HUES48 (cell line): ENCODE data around the gene BST2.
"Not testable (repeated sequence)": the region's sequence is repeated elsewhere in the genome, so short reads cannot be mapped to it uniquely, and the experiment has no call there.

Experiments
- H3K27ac ChIP-seq: one replicate; pipeline ENCODE4 v1.7.0; 2013; ENCODE audit warnings: low read depth, low read length, inconsistent platforms
- H3K27me3 ChIP-seq: 2 replicates; pipeline ENCODE4 v1.6.1; 2013; ENCODE audit warnings: mild to moderate bottlenecking, low read length; ENCODE audit not compliant: control insufficient read depth, insufficient read depth
- H3K36me3 ChIP-seq: 2 replicates; pipeline ENCODE4 v1.6.1; 2013; ENCODE audit warnings: low read length; ENCODE audit not compliant: control insufficient read depth, insufficient read depth
- H3K4me1 ChIP-seq: 2 replicates; pipeline ENCODE4 v1.6.1; 2013; ENCODE audit warnings: mild to moderate bottlenecking, low read length; ENCODE audit not compliant: control insufficient read depth, insufficient read depth
- H3K4me3 ChIP-seq: 2 replicates; pipeline ENCODE4 v1.5.1; 2013; ENCODE audit warnings: mild to moderate bottlenecking, low read depth, low read length
- H3K9ac ChIP-seq: 2 replicates; pipeline ENCODE4 v1.6.1; 2013; ENCODE audit warnings: mild to moderate bottlenecking, low read depth, low read length, moderate library complexity
- H3K9me3 ChIP-seq: 2 replicates; pipeline ENCODE4 v1.6.1; 2013; ENCODE audit warnings: low read length; ENCODE audit not compliant: control insufficient read depth, insufficient read depth

Gene BST2

DNA sequence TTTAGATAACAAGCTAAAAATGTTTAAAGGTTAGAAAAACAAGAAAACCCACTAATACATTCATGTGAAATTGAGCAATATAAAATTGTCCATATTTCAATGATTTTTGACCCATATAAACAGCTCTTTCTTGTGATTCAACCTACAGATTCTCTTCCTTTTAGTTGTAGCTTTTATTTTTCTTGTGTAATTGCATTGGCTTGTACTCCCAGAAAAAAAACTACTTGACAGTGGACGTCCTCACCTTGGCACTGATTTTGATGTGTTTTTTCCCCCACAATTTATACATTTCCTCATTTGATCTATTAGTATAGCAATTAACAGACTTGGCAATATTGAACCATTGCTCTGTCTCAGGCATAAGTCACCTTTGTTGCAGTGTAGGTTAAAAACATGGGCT lies 16.1 kb downstream of the BST2 start:
- Histone ChIP-seq H3K4me1 (0 out of 2 replicates have a peak, but pooled peaks cover 2% of the 10 kb centered on the region), H3K36me3 (no peaks in the 10 kb centered on the region), H3K27ac (no peak overlapping the region), H3K9me3 (no peaks in the 10 kb centered on the region), H3K27me3 (peaks cover 5% of the 10 kb centered on the region; the same call in 1 of the 2 replicates), H3K9ac (no peak overlapping the region), H3K4me3 (no peak overlapping the region)

DNA sequence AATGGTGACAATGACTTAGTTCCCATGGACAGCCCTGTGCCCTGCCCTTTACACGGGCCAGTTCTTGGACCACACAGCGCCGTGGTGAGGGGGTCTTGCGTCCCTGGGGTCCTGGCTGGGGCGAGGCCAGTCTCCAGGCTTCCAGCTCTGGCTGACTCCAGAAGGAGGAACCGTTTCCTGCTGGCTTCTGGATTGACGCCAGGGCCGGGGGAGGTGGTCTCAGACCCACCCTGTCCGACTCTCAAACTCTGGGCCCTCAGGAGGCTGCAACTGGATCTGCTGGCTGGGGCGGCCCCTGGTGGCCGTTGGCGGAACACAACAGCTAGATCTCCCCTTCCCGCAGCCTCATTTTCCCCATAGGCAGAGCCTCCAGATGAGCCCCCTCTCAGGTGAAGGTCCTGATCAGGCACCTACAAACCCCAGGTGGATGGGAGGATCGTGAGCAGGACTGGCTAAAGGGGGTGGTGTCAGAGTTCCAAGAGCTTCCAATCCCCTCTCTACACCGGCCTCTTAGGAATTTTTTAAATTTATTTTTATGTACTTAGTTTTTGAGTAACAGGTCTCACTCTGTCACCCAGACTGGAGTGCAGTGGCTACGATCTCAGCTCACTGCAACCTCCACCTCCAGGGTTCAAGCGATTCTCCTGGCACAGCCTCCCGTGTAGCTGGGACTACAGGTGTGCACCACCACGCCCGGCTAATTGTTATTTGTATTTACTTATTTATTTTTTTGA lies 19.4 kb downstream of the BST2 start:
- Histone ChIP-seq H3K4me3 (no peak overlapping the region), H3K27ac (no peak overlapping the region), H3K36me3 (no peaks in the 10 kb centered on the region), H3K27me3 (peaks cover 5% of the 10 kb centered on the region; the same call in 1 of the 2 replicates), H3K9me3 (no peaks in the 10 kb centered on the region), H3K9ac (no peak overlapping the region), H3K4me1 (peaks cover 5% of the 10 kb centered on the region; the same call in 1 of the 2 replicates)

DNA sequence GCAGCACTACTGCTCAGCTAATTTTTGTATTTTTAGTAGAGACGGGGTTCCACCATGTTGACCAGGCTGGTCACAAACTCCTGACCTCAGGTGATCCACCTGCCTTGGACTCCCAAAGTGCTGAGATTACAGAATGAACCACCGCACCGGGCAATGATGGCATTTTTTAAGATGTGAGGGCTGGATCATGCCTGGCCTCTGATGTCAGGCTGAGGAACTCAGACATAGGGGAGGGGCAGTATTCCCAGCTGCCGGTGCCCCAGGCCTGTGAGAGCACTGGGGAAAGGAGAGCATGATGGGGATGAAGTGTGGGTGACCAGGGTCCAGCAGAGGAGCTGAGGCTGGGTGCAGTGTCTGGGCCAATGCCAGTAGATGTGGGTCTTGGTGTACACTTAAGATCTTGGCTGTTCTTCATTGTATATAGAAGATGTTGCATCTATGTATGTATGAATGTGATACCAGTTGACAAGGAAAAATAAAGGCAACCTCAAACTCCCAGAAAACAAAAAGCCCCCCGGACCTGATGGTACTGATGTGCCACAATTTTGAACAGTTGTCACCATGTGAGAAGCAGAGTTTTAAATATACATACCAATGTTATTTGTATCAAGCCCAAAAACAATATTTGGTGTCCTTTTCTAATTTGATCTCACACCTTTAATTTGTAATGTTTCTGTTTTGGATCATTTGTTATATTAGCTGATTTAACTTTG lies 24.8 kb downstream of the BST2 start:
- no peak overlapping the region for H3K9ac ChIP-seq
- no peaks in the 10 kb centered on the region for H3K36me3 ChIP-seq
- peaks cover 10% of the 10 kb centered on the region; the same call in 1 of the 2 replicates for H3K4me1 ChIP-seq
- no peak overlapping the region for H3K4me3 ChIP-seq
- no peaks in the 10 kb centered on the region for H3K9me3 ChIP-seq
- no peak overlapping the region for H3K27ac ChIP-seq
- no peaks in the 10 kb centered on the region for H3K27me3 ChIP-seq

DNA sequence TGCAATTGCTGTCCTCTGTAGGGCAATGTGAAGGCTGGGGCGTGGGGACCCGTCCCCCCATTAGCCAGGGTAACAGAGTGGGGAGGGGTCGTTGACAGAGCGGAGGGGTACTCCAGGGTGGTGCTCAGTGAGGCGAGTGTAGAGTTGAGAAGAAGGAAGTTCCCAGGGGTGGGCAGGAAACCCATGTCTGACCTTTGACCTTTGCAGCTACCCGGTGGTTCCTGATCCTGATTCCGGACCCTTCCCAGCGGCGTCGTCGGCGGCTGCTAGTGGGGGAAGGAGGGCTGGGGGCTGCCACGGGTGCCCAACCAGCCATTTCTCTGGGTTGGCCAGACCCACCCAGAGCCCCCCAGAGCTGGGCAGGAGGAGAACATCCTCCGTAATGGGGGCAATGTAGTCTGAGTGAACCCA lies 26.2 kb downstream of the BST2 start:
- Histone ChIP-seq H3K9me3 (no peaks in the 10 kb centered on the region), H3K27ac (peak overlapping the region; percentile 31), H3K4me1 (peaks cover 10% of the 10 kb centered on the region; the same call in 1 of the 2 replicates), H3K27me3 (no peaks in the 10 kb centered on the region), H3K9ac (no peak overlapping the region), H3K4me3 (no peak overlapping the region), H3K36me3 (no peaks in the 10 kb centered on the region)

DNA sequence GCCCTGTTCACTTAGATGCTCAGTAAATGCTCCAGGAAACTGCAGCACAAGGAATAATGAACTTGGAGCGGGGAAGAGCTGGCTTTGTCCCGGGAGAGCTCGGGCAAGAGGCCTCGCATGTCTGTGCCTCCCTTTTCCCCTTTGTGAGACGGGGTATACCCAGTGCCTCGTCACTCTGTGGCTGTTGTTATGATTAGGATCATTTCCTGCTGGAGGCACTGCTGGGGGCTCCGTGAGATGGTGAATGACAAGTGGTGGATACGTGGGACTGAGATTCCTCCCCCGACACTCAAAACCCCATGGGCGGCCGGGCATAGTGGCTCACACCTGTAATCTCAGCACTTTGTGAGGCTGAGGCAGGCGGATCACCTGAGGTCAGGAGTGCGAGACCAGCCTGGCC lies 27.2 kb downstream of the BST2 start:
- Histone ChIP-seq H3K4me1 (peaks cover 10% of the 10 kb centered on the region; the same call in 1 of the 2 replicates), H3K9ac (no peak overlapping the region), H3K36me3 (no peaks in the 10 kb centered on the region), H3K9me3 (no peaks in the 10 kb centered on the region), H3K4me3 (no peak overlapping the region), H3K27me3 (no peaks in the 10 kb centered on the region), H3K27ac (no peak overlapping the region)

DNA sequence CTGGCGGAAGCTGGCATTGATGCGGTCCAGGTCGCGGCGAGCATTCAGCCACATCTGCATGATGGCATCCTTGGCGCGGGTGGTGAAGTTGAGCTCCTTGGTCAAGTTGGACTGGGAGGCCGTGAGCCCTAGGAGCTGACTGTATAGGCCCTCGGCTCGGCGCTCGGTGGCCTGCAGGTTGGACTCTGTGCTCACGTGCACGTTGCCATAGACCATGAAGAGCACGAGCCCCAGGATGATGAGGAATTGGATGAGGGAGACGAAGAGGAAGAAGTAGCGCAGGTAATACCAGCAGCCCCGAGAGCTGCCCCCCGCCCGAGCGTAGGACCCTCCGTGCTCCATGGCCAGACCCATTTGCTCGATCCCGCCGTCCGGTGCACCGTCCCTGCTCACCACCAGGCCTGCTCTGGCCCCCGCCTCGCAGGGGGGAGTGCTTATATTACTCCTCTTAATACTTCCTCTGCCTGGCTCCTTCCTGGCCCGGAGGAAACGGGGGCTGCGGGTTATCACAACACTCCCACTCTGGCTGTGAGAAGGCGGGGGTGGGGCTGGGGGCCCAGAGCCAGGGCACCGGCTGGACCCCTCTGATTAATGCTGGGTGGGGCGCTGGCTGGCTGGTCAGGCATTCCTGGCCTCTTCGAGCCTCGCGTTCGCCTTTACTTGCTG lies 28.4 kb downstream of the BST2 start, which contains the start of gene PLVAP:
TSS of gene PLVAP (minus strand) at position 408 of the 666 bp plus-strand sequence. CDS start at position 354, 54 bp downstream.
- Histone ChIP-seq H3K9me3 (no peaks in the 10 kb centered on the region), H3K27ac (no peak within 1 kb of the TSS), H3K27me3 (no peaks in the 10 kb centered on the region), H3K9ac (no peak within 1 kb of the TSS), H3K36me3 (no peaks in the 10 kb centered on the region), H3K4me1 (peaks cover 5% of the 10 kb centered on the region; the same call in 1 of the 2 replicates), H3K4me3 (no peak within 1 kb of the TSS)

DNA sequence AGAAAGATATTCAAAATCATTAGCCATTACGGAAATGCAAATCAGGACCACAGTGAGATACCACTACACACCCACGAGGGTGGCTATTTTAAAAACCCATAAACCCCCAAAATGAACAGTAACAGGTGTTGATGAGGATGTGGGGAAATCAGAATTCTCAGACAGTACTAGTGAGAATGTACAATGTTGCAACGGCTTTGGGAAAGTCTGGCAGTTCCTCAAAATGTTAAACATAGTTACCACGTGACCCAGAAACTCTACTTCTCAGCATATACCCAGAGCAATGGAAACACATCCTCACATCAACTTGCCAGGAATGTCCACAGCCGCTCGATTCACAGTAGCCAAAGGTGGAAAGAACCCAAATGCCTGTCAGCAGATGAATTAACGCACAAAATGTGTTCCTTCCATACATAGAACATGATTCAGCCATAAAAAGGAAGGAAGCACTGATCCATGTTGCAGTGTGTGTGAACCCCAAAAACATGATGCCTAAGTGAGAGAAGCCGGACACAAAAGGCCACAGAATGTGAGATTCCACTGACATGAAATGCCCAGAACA lies 35.3 kb downstream of the BST2 start:
- no peaks in the 10 kb centered on the region for H3K9me3 ChIP-seq
- H3K4me3 ChIP-seq = no peak overlapping the region
- no peaks in the 10 kb centered on the region for H3K4me1 ChIP-seq
- H3K27ac ChIP-seq = no peak overlapping the region
- H3K36me3 ChIP-seq = no peaks in the 10 kb centered on the region
- no peaks in the 10 kb centered on the region for H3K27me3 ChIP-seq
- no peak overlapping the region for H3K9ac ChIP-seq

DNA sequence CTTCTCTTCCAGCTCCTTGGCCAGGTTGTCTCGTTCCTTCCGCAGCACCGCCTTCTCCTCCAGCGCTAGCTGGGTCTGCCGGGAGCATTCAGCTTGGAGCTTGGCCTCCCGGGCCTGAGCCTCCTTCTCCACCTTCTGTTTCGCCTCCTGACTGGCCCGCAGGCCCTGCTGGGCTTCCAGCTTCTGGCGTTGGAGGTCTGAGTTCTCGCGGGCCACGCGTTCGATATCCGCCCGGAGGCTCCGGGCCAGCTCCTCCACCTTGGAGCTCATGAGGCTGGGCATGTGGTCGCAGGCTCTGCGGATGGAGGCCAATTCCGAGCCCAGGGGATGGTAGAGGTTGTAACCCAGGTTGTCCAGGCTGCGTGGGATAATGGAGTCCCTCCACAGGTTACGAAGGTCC lies 40.1 kb downstream of the BST2 start:
- Histone ChIP-seq H3K27me3 (no peaks in the 10 kb centered on the region), H3K4me3 (no peak overlapping the region), H3K4me1 (no peaks in the 10 kb centered on the region), H3K9ac (no peak overlapping the region), H3K9me3 (no peaks in the 10 kb centered on the region), H3K27ac (no peak overlapping the region), H3K36me3 (no peaks in the 10 kb centered on the region)

DNA sequence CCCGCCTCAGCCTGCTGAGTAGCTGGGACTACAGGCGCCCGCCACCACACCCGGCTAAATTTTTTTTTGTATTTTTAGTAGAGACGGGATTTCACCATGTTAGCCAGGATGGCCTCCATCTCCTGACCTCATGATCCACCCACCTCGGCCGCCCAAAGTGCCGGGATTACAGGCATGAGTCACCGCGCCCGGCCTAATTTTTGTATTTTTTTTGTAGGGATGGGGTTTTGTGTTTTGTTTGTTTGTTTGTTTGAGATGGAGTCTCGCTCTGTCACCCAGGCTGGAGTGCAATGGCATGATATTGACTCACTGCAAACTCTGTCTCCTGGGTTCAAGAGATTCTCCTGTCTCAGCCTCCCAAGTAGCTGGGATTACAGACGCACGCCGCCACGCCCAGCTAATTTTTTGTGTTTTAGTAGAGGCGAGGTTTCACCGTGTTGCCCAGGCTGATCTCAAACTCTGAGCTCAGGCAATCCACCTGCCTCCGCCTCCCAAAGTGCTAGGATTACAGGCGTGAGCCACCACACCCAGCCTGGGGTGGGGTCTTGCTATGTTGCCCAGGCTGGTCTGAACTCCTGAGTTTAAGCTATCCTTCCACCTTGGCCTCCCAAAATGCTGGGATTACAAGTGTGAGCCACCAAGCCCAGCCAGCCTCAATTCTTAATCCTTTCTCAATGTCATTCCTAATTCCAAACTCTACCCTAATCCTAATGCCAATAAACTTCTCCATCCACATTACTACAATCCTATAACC lies 41.4 kb downstream of the BST2 start:
- not testable (repeated sequence) for H3K9ac ChIP-seq, H3K27me3 ChIP-seq, H3K36me3 ChIP-seq, H3K4me1 ChIP-seq, H3K4me3 ChIP-seq, H3K9me3 ChIP-seq, H3K27ac ChIP-seq
